K562 (cell line): ENCODE measurements around the gene IRGQ. TPM values are rescaled to one million over a fixed set of nuclear protein-coding genes. Genes with fewer than 3 reads are reported as not detected.

ENCODE experiments used
- ETS1 ChIP-seq: conservative IDR thresholded peaks from 2 replicates; pipeline ENCODE4 v1.6.1; 2011; ENCODE audit warnings: low read depth, mild to moderate bottlenecking, low read length; ENCODE audit not compliant: control insufficient read depth
- TSHZ1 ChIP-seq: fragments of 250-450 bp; sonication (Bioruptor Pico); IDR thresholded peaks from 2 replicates; pipeline ENCODE4 v1.4.0; 2020; ENCODE audit warnings: mild to moderate bottlenecking, moderate library complexity
- ZBTB11 ChIP-seq, 3 experiments: fragments of 200-800 bp in 1 of 3; fragments of 250-450 bp in 1 of 3; fragments of 450-650 bp in 1 of 3; sonication (Bioruptor Pico) in 1 of 3; sonication (Bioruptor generic) in 1 of 3; formaldehyde crosslinking in 1 of 3; IDR thresholded peaks; 2 replicates each; pipeline versions ENCODE4 v1.6.1 to v1.8.0; 2016 to 2022; ENCODE audit warnings: mild to moderate bottlenecking in 2 of 3, missing genetic modification characterization in 2 of 3, missing compliant biosample characterization in 1 of 3, moderate library complexity in 1 of 3
- ZNF311 ChIP-seq: fragments of 250-450 bp; sonication (Bioruptor Pico); IDR thresholded peaks from 2 replicates; pipeline ENCODE4 v1.4.0; 2020; ENCODE audit warnings: mild to moderate bottlenecking, moderate library complexity
- ZNF75A ChIP-seq: fragments of 450-650 bp; formaldehyde crosslinking; IDR thresholded peaks from 2 replicates; pipeline ENCODE4 v1.4.0; 2020; ENCODE audit warnings: mild to moderate bottlenecking
- polyA plus RNA-seq, 8 experiments: library from polyadenylated mRNA; depleted of rRNA in 4 of 8; stranded (reverse) in 5 of 8; unstranded in 3 of 8; fragments of >200 nt; fragmentation: Nextera tagmentation in 2 of 8; fragmentation: Illumina TruSeq in 1 of 8; extraction: Ambion mirVana in 2 of 8; extraction: Trizol in 1 of 8; gene quantifications; 2 replicates each; pipeline versions ENCODE4 v1.2.1 to v1.2.3, GENCODE V29; 2011 to 2014; ENCODE audit warnings: inconsistent platforms in 1 of 8, missing spikeins in 1 of 8
- total RNA-seq, 7 experiments: library from RNA; depleted of rRNA in 6 of 7; stranded (reverse); fragments of >200 nt in 6 of 7; fragmentation: Illumina TruSeq in 2 of 7; extraction: Trizol in 2 of 7; gene quantifications; 2 replicates each; pipeline versions ENCODE4 v1.2.1 to v1.2.3, GENCODE V29; 2011 to 2021; ENCODE audit warnings: low replicate concordance in 1 of 7

IRGQ gene
- total and polyA plus RNA-seq, 9 of the 15 experiments (the other 6 are each of a cell fraction or from before 2014, with no cell fraction given): 3.5 to 19.2 (median 7.9) TPM

GRCh38 chr19:43619262-43620060 lies 23.5 kb upstream of the IRGQ start, which contains the start of gene ZNF428 (continued):
- TF ChIP-seq TSHZ1 (CRISPR knock-in tag) (no peak), ZBTB11 (CRISPR knock-in tag; IDR thresholded peaks at IDR 0.05) (peak in 1 of 3 experiments; percentile 64; a peak in 2 of 6 replicates), ZNF311 (CRISPR knock-in tag) (no peak), ETS1 (peak; percentile 53; the same call in 1 of the 2 replicates), ZNF75A (CRISPR knock-in tag) (peak; percentile 12; the same call in 1 of the 2 replicates)
